Putamen (tissue), 1 donor: ENCODE data around the gene CCT3.

Experiments
- DNase-seq: peaks from one replicate; pipeline ENCODE4 v3.0.0-alpha.2; 2016; ENCODE audit warnings: low spot score

The CCT3 gene

DNA sequence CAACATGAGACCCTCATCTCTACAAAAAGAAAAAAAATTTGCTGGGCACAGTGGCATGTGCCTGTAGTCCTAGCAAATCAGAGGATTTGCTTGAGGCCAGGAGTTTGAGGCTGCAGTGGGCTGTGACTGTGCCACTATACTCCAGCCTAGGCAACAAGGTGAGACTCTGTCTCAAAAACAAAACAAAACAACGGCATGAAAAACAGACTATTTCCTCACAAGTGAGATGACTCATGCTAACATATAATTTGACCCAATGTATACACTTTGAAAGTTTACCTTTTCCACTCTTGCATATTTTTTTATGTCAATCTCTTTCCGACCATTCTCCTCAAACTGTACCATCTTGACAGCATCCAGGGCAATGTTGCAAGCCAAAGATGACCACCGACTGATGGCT lies 17.5 kb downstream of the CCT3 start:
- DNase-seq = no peak

GRCh38 chr1:156319664-156320063 lies 18.4 kb downstream of the CCT3 start:
- no peak for DNase-seq

- no peak for DNase-seq
Measured at GRCh38 chr1:156316909-156317308, 21.2 kb downstream of the CCT3 start.

DNA sequence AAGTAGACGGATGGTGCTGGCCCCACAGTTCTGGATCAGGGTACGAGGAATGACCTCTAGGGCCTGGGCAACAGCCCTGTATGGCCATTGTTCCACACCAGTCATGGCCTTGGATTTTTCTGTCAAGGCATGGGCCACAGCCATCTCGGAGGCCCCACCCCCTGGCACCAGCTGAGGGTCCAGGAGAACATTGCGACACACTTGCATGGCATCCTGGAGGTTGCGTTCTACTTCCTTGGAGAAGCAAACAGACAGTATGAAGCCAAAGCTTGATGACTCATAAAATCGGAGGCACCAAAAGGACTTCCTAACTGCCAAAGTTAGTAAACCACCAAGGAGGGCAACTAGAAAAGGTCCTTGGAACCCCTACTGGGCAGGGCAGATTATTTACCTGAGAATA lies 27.1 kb downstream of the CCT3 start:
- DNase-seq = no peak

- DNase-seq = no peak
Measured at GRCh38 chr1:156308078-156308477, 30.0 kb downstream of the CCT3 start.

DNA sequence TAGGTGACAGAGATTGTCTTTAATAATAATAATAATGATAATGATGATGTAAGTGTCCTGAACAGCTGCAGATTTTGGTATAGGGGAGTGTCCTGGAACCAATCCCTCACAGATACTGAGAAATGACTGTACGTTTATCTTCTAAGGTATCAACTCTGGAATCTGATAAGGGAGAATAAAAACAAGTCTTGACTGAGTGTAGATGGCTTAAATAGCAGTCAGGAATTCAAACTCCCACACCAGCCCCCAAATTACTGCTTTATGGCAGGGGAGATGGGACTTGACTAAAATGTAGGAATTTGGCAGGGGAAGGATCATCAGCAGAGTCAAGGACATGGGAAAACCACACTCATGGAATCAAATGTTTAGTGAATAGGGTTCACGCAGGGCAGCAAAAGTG lies 32.9 kb downstream of the CCT3 start:
- no peak for DNase-seq

- no peak for DNase-seq
Measured at GRCh38 chr1:156303241-156303640, 34.9 kb downstream of the CCT3 start.

- DNase-seq = no peak
Measured at GRCh38 chr1:156298852-156299357, 39.2 kb downstream of the CCT3 start, which contains the start of gene VHLL. TSS of gene VHLL (minus strand) at chr1:156299307. CDS start at chr1:156299189, 118 bp downstream.

- peak; percentile 77 for DNase-seq
Measured at GRCh38 chr1:156295391-156295947, 42.6 kb downstream of the CCT3 start, which contains the start of gene GLMP. TSS of gene GLMP (minus strand) at chr1:156295679. CDS start at chr1:156295645, 34 bp downstream.

GRCh38 chr1:156293895-156294294 lies 44.2 kb downstream of the CCT3 start:
- DNase-seq = no peak

- no peak for DNase-seq
Measured at GRCh38 chr1:156293098-156293434, 45.0 kb downstream of the CCT3 start.

DNA sequence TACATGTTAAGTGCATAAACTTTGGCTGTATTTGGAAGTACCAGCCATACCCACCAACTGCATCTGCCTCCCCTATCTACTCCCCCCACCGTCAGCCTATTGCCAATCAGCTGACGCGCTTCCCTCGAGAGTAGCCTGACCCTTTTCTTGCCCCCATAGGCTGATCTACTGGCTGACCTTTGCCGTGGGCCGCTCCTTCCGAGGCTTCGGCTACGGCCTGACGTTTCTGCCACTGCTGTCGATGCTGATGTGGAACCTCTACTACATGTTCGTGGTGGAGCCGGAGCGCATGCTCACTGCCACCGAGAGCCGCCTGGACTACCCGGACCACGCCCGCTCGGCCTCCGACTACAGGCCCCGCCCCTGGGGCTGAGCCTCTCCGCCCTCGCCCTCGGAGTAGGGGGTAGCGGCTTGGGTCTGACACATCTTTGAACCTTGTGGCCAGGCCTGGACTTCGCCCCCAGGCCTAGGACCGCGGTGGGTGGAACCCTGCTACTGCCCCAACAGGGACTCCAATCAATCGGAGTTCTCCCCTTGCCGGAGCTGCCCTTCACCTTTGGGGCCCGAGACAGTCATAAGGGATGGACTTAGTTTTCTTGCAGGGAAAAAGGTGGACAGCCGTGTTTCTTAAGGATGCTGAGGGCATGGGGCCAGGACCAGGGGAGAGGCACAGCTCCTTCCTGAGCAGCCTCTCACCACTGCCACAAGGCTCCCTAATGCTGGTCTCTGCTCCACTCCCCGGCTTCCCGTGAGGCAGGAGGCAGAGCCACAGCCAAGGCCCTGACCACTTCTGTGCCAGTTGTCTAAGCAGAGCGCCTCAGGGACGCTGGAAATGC lies 46.6 kb downstream of the CCT3 start:
- peak; percentile 82 for DNase-seq

- no peak for DNase-seq
Measured at GRCh38 chr1:156289857-156290256, 48.2 kb downstream of the CCT3 start.

GRCh38 chr1:156286061-156286460 lies 52.0 kb downstream of the CCT3 start:
- no peak for DNase-seq

DNA sequence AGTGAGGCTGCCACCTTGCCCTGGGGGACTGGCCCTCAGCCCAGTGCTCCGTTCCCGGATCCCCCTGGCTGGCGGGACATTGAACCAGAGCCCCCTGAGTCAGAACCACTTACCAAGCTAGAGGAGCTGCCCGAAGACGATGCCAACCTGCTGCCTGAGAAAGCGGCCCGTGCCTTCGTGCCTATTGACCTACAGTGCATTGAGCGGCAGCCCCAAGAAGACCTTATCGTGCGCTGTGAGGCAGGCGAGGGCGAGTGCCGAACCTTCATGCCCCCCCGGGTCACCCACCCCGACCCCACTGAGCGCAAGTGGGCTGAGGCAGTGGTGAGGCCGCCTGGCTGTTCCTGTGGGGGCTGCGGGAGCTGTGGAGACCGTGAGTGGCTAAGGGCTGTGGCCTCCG lies 52.7 kb downstream of the CCT3 start:
- DNase-seq = no peak

GRCh38 chr1:156284757-156285156 lies 53.3 kb downstream of the CCT3 start:
- DNase-seq = no peak

DNA sequence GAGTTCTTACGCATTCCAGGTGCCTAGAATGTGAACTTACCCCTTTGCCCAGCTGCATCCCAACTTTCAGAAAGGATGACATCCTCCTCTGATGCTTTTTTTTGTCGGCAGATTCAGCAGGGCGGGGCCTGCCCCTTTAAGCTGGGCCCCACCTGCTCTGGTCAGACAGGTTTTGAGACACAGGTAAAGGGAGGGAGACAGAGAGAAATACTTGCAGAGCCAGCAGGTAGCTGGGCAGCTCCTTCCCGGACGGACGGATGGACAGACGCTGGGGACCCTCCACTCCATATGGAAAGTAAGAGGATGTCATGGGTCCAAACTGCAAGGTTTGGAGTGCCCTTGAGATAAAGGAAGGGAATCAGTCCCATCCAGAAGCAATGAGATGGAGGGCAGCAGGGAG lies 54.0 kb downstream of the CCT3 start, which contains the start of gene TMEM79:
Gene TMEM79 (plus strand): TSS at position 214 of the 400 bp plus-strand sequence. CDS start 902 bp downstream, outside the sequence.
- DNase-seq = no peak

DNA sequence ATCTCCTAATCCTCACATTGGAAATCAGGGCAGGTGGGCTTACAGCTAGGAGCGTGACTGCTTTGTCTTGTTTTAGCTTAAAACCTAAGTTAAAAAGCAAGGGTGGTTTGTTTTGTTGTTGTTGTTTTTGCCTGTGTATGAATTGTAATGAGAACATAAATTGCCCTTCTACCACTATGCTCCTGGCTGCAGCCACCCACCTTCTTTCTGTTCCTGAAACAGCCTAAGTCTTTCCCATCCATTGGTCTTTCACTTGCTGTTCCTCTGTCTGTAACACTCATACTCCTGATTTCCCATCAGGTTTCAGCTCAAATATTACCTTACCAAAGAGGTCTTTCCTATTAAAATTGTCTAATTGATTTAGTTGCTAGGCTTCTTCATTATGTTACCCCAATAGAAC lies 54.6 kb downstream of the CCT3 start:
- no peak for DNase-seq

DNA sequence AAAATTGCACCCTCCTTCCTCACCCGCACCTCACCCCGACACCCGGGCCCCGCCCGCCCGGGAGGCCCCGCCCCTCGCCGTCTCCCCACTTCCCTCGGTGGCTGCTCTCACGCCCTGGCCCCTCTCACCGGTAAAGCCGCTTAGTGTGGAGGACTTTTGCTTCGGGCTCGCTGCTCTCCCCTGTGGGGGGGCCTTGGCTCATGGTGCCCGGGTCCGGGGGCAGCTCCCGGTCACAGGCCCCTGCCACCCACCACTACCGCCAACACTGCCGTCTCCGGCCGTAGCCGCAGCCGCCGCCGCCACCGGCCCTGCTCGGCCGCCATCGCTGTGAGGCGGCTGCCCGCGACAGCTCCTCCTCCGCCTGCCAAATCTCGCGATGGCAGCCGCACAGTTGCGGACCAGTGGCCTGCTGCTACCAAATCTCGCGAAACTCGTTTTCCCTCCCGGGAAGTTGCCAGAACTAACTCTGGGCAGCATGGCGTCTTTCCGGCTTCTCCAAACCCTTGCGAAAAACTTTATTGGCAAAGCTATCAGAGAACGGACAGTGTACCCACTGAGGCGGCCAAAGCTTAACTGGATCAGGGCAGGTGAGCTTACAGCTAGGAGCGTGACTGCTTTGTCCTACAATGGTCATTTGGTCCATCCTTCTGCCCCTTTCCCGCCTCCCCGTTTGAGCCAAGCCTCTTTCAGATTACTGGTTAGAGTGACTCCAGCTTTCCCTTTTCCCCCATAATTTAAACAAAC lies 55.4 kb downstream of the CCT3 start, which contains the start of gene SMG5:
Gene SMG5 (minus strand): TSS at position 347 of the 744 bp plus-strand sequence. CDS start 145 bp downstream, at position 202.
- DNase-seq = peak; percentile 97

DNA sequence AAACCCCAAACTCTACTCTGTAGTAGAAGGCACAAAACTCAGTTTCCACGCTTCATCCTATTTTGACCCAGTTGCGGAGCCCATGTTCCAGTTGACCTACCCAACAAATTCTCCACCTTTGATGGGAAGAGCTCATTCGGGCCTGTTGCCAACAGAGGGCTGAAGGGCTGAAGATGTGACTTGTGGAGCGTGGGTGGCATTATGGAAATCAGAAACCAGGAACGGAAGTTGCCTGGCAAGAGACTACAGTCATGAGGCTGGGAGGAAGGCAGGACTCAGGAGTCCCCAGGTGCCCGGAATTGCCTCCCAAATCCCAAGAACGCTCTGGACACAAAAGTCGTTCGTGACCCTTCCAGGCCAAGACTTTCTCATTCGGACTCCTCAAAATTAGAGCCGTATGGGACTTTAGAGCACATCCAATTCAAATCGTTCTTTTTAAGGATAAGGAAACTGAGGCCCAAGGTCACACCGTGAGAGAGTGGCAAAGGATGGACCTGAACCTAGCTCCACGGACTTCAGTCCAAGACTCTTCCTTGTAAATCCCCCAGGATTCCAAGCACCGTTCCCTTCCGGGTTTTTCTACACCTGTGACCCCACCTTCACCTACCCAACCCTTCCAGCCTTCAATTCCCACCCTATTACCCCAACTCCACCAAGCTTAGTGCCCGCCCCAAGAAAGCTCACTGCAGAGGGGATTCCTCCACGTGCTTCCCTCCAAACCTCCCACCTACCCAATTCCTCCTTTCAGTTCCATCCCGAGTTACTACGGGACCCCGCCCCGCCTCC lies 56.2 kb downstream of the CCT3 start:
- peak; percentile 40 for DNase-seq

GRCh38 chr1:156281281-156281680 lies 56.8 kb downstream of the CCT3 start:
- DNase-seq = no peak

DNA sequence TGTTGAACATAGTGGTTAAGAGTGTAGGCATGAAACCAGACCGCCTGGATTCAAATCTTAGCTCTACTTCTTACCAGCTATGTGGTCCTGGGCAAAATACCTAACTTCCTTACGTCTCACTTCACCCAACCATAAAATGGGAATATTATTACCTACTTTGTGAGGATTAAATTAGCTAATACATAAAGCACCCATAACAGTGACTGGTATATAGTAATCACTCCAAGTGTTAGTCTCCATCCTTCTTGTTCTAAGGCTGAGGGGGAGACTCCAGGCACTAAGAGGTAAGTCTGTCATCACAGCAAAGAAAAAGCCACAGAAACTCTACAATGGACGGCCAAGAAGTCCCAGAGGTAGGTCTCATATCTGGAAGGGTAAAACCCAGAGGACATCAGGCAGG lies 58.3 kb downstream of the CCT3 start:
- DNase-seq = no peak
